ENCODE measurements around the gene PRKAR1B.

PRKAR1B gene

GRCh38 chr7:609365-609764, 117.7 kb downstream of the PRKAR1B start:
- H3K27ac ChIP-seq: no peak overlapping the region
- TF ChIP-seq ZFX (IDR thresholded peaks at IDR 0.05): no peak
- no peak for TF ChIP-seq CTCF (conservative IDR thresholded peaks at IDR 0.05)

DNA sequence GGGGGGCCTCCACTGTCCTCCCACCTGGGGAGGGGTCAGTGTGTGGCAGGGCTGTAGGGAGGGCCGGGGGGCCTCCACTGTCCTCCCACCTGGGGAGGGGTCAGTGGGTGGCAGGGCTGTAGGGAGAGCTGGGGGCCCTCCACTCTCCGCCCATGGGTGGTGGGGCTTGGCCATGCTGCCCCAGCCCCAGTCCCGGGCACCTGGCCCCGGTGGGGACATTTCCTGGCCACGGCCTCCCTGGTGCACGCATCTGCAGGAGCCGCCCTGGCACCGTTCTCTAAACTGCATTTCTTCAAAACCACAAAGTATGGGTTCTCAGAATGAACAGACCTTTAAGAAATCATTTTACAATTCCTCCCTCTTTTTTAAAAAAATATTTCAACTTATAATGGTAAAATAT, 118.1 kb downstream of the PRKAR1B start:
- TF ChIP-seq CTCF (conservative IDR thresholded peaks at IDR 0.05) (no peak), ZFX (IDR thresholded peaks at IDR 0.05) (no peak)
- no peak overlapping the region for H3K27ac ChIP-seq

GRCh38 chr7:608361-608760, 118.7 kb downstream of the PRKAR1B start:
- no peak overlapping the region for H3K27ac ChIP-seq

DNA sequence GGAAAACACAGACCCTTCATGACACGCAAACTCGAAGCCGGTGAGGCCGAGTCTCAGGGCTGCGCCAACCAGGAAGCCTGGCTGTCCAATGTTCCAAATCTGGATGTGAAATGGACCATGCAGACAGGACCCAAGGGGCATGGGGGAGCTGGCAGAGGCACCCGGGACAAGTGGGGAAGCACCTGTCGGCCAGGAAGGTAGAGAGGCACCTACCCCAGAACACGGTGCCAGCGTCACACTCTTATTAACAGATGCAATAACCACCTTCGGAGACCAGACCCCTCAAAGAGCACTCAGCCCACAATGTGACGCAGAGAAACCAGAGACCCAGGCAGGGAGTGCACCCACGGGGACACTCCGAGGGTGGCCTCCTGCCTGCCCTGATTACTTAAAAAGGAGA, 119.1 kb downstream of the PRKAR1B start:
- no peak overlapping the region for H3K27ac ChIP-seq
- TF ChIP-seq CTCF (conservative IDR thresholded peaks at IDR 0.05) (no peak), ZFX (IDR thresholded peaks at IDR 0.05) (no peak)

More at GRCh38 chr7:608361-608760, 118.7 kb downstream of the PRKAR1B start:
- TF ChIP-seq ZFX (IDR thresholded peaks at IDR 0.05): no peak
- TF ChIP-seq CTCF (conservative IDR thresholded peaks at IDR 0.05): no peak

DNA sequence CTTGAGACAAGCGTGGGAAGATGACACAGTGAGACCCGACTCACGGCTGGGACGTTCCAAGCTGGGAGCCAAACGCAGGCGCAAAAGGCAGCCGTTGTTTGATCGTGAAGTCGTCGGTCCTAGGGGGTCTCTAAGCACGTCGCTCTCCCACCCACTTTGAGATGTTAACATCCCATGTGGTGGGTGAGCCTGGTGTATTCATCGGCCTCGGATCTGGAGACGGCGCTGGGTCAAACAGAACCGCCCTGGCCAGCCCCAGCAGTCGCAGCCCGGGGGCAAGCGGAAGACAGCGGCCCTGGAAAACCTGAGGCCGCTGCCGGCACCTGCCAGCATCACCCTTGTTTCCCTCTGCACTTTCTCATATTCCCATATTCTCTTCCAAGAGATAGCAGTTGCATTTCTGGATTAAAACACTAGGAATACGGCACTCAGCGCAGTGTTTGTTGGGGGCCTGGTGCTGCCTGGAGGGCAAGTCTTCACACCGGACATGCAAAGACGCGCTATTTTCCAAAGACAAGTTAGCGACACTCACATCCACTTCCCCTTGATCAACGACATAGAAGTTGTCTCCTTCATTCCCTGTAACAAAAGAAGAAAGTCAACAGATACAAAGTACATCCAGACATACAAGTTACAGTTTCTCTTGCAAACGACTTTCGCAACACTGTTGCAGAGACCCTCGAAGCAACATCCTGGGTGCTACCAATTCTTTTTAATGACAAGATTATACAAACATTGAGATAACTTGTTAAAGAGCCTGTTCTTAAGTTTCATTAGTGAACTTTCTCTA, 121.2 kb downstream of the PRKAR1B start:
- no peak overlapping the region for H3K27ac ChIP-seq
- TF ChIP-seq ZFX (IDR thresholded peaks at IDR 0.05) (no peak), CTCF (conservative IDR thresholded peaks at IDR 0.05) (no peak)

DNA sequence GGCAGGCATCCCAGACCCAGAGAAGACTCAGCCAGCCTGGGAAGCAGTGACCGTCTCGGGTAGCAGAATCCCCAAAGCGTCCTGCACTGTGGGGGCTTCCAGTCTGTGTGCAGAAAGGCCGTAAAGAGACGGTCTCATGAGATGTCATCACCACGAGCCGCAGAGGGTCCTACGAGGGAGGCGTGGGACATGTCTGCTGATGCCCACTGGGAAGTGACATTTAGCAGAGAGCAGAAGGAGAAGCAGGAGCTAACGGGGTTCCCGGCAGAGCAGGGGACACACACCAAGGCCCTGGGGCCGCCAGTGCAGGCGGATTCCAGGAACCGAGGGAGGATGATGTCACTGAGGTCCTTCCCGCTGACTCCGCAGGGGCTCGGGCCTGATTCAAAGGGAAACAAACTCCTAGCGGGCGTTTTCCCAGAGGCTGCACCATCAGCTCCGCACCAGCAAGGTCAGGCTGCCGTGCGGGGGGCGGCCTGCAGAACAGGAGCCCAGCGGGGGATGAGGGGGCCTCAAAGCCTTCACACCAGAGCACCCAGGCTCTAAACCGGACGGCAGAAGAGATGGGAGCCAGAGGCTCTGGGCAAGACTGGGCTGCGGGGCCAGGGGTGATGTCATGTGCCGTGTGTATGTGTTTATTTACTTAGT, 122.1 kb downstream of the PRKAR1B start:
- H3K27ac ChIP-seq: no peak overlapping the region
- no peak for TF ChIP-seq ZFX (IDR thresholded peaks at IDR 0.05)
- TF ChIP-seq CTCF (conservative IDR thresholded peaks at IDR 0.05): no peak

Measured in C4-2B (cell line).